Activated B cell treated with CpG ODN at 0.5 μM for 24 hours (primary cell): ENCODE results near the gene TMA7B. TPM values are rescaled to one million over a fixed set of nuclear protein-coding genes. Genes with fewer than 3 reads are reported as not detected.

Experiments used
- ATAC-seq: fragments of 200-7000 bp; cut with Tn5 transposase; one replicate; pipeline ENCODE4 v1.10.0; 2021; ENCODE audit warnings: low read depth, mild to moderate bottlenecking, moderate library complexity
- CTCF ChIA-PET: fragments of 350-600 bp; sonication (Branson Sonifier 250); formaldehyde crosslinking; loops from one replicate; lab custom pipeline; 2021; ENCODE audit warnings: antibody characterized with exemption; lab: Charles Lee
- POLR2A ChIA-PET: fragments of 350-600 bp; sonication (Branson Sonifier 250); formaldehyde crosslinking; loops from one replicate; lab custom pipeline; 2021; ENCODE audit warnings: antibody characterized with exemption; lab: Charles Lee
- DNase-seq: peaks from one replicate; pipeline ENCODE4 v3.0.0; 2022
- H3K27ac Mint-ChIP-seq: one replicate; pipeline ENCODE4 v1.8.0; 2020; ENCODE audit warnings: mixed read lengths
- H3K27me3 Mint-ChIP-seq: one replicate; pipeline ENCODE4 v1.8.0; 2021; ENCODE audit warnings: mixed read lengths
- H3K36me3 Mint-ChIP-seq: one replicate; pipeline ENCODE4 v1.8.0; 2021; ENCODE audit warnings: low read depth, mixed read lengths
- H3K4me1 Mint-ChIP-seq: one replicate; pipeline ENCODE4 v1.8.0; 2021; ENCODE audit warnings: mixed read lengths
- H3K4me3 Mint-ChIP-seq: one replicate; pipeline ENCODE4 v1.8.0; 2020; ENCODE audit warnings: mild to moderate bottlenecking, mixed read lengths
- H3K9me3 Mint-ChIP-seq: one replicate; pipeline ENCODE4 v1.8.0; 2020; ENCODE audit warnings: mixed read lengths
- intact Hi-C: fragments of 100-400 bp; cut with micrococcal nuclease; formaldehyde crosslinking; loops from one replicate; pipeline ENCODE4 v1.15.1; 2024
- total RNA-seq: library from RNA; stranded (reverse); gene quantifications from 2 replicates; pipeline ENCODE4 v1.2.3, GENCODE V29; 2022
- TF ChIP-seq, protein P1 (sequence below): fragments of 200-600 bp; IDR thresholded peaks from one replicate; pipeline ENCODE4 v1.8.0; 2022; ENCODE audit warnings: antibody characterized with exemption, mild to moderate bottlenecking

Gene TMA7B
- total RNA-seq, 1 donor from 2014 or later, result 0.58 TPM

DNA sequence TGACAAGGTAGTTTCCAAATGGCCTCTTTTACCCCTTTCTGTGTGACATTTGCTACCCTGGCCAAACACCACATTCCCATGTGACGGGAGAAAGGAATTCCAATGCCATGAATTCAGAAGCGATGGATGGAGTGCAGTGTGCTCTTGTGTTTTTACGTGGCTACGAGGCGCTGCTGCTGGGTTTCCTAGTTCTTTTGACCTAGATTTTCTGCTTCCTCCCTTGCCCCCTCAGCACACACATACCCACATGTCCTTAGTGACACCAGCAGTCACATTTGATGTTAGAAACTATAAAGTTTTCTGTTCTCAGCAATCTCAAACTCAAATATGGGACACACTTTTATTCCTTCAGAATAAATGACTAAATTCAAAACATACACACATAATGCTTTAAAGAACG lies 7.8 kb upstream of the TMA7B start:
- DNase-seq (no peak), ATAC-seq (no peak)
- no peaks in the 10 kb centered on the region for H3K27me3 Mint-ChIP-seq
- intact Hi-C loops, result no loop called here
- TF ChIP-seq, protein P1, sequence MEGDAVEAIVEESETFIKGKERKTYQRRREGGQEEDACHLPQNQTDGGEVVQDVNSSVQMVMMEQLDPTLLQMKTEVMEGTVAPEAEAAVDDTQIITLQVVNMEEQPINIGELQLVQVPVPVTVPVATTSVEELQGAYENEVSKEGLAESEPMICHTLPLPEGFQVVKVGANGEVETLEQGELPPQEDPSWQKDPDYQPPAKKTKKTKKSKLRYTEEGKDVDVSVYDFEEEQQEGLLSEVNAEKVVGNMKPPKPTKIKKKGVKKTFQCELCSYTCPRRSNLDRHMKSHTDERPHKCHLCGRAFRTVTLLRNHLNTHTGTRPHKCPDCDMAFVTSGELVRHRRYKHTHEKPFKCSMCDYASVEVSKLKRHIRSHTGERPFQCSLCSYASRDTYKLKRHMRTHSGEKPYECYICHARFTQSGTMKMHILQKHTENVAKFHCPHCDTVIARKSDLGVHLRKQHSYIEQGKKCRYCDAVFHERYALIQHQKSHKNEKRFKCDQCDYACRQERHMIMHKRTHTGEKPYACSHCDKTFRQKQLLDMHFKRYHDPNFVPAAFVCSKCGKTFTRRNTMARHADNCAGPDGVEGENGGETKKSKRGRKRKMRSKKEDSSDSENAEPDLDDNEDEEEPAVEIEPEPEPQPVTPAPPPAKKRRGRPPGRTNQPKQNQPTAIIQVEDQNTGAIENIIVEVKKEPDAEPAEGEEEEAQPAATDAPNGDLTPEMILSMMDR, result no peak
- CTCF ChIA-PET, result interaction anchor here (1.2 kb wide), 1 partner anchor 72 kb away, joined by 3 read pairs; no protein-coding TSS in a partner anchor
- H3K36me3 Mint-ChIP-seq, result peaks cover 10% of the 10 kb centered on the region
- H3K4me1 Mint-ChIP-seq, result peaks cover 67% of the 10 kb centered on the region
- no peaks in the 10 kb centered on the region for H3K9me3 Mint-ChIP-seq
- POLR2A ChIA-PET, result no interaction called here
- no peak overlapping the region for H3K27ac Mint-ChIP-seq
- no peak overlapping the region for H3K4me3 Mint-ChIP-seq

DNA sequence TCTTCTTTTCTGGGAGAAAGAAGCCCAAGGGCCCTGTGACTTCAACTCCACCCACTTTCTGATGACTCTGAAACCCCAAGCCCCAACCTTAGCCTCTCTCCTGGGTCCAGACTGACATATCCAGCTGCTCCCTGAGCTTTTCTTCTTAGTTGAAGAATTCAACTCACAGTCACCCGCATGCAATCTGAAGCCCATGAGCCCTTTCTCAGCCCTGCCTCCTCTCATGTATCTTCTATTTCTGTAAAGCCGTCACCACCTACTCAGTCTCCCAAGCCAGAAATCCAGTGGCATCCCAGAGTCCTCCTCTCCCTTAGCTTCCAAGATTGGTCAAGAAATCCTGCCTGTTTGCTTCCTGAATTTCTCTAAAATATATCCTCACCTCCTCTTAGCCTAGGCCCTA lies 7.1 kb upstream of the TMA7B start:
- DNase-seq, result no peak
- no peak for ATAC-seq
- POLR2A ChIA-PET, result no interaction called here
- TF ChIP-seq, protein P1, result no peak
- CTCF ChIA-PET, result interaction anchor here (1.2 kb wide), 1 partner anchor 71 kb away, joined by 3 read pairs; no protein-coding TSS in a partner anchor
- Mint-ChIP-seq H3K27ac (no peak overlapping the region), H3K4me1 (peaks cover 65% of the 10 kb centered on the region), H3K4me3 (no peak overlapping the region), H3K27me3 (peaks cover 2% of the 10 kb centered on the region), H3K9me3 (no peaks in the 10 kb centered on the region), H3K36me3 (peaks cover 14% of the 10 kb centered on the region)
- intact Hi-C loops, result no loop called here

DNA sequence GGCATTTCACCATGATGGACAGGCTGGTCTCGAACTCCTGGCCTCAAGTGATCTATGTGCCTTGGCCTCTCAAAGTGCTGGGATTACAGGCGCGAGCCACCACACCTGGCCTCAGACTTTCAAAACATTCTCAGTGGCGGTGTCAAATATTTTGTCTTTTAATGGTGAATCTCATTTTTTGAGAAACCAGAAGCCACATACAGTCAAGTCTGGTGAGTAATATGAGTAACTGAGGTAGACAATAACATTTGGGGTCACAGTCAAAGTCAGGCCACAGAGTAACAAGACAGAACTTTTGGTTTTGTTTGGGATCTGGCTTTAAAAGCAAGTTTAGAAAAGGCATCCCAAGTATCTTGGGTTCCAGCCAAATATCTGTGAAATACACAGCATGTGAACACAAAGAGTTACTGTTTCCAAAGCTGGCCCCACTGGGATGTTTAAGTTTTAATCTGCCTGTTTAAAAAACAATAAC lies 5.6 kb upstream of the TMA7B start:
- Mint-ChIP-seq H3K4me1 (peaks cover 60% of the 10 kb centered on the region), H3K27me3 (peaks cover 7% of the 10 kb centered on the region), H3K36me3 (peaks cover 19% of the 10 kb centered on the region), H3K27ac (no peak overlapping the region), H3K9me3 (no peaks in the 10 kb centered on the region), H3K4me3 (no peak overlapping the region)
- TF ChIP-seq, protein P1, result no peak
- ChIA-PET CTCF (no interaction called here), POLR2A (no interaction called here)
- DNase-seq (no peak), ATAC-seq (no peak)
- intact Hi-C loops, result no loop called here

DNA sequence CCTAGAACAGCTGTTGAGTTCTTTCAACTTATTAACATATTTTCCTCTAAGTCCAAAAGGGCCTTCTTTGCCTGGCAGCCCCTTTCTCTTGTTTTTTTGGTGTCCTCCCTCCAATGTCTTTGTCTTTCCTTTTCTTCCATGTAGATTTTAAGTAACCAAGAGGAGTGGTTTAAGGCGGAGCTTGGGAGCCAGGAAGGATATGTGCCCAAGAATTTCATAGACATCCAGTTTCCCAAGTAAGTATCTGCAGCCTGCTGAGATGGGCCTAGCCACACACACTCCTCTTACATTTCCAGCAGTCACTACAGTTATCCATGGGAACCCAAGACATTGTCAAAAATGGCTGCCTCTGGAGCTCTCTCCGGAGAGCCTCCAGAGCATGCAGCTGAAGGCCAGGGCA lies 4.5 kb upstream of the TMA7B start:
- Mint-ChIP-seq H3K27ac (no peak overlapping the region), H3K4me1 (peaks cover 50% of the 10 kb centered on the region), H3K4me3 (no peak overlapping the region), H3K27me3 (peaks cover 10% of the 10 kb centered on the region), H3K36me3 (peaks cover 28% of the 10 kb centered on the region), H3K9me3 (no peaks in the 10 kb centered on the region)
- ChIA-PET POLR2A (no interaction called here), CTCF (no interaction called here)
- no peak for DNase-seq
- intact Hi-C loops, result no loop called here
- ATAC-seq, result no peak
- TF ChIP-seq, protein P1, result no peak

DNA sequence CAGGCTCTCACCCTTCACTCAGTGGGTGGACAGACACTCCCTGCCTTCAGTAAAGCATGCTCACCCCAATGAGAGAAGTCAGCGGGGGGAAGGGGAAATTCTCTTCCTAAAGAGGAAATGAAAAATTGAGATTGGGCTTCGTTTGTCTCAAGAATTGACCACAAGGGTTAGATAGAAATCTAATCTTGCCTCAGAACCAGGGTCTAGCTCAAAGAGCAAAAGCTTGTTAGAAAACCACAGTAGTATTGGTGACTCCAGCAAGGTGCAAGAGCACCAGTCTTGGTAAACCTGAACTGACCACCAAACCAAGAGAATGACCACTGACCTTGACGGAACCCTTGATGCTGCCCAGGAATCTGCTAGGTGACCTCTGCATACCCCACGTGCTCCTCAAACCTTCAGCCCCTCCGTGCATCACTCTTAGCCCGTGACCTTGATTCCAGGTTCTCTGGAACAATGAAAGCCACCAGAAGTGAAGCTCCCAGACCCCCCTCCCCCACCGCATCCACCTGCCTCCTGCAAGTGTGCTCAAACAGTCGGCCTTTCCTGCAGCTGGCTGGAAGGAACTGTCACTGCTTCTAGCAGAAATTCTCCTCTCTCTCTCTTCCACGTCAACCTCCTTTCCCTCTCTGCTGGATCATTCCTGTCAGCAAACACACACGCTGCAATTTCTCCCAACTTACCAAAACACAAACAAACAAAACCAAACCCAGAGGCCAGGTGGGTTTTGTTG lies 3.1 kb upstream of the TMA7B start:
- Mint-ChIP-seq H3K27me3 (peaks cover 10% of the 10 kb centered on the region), H3K9me3 (no peaks in the 10 kb centered on the region), H3K27ac (no peak overlapping the region), H3K4me3 (no peak overlapping the region), H3K36me3 (peaks cover 40% of the 10 kb centered on the region), H3K4me1 (peaks cover 45% of the 10 kb centered on the region)
- ChIA-PET POLR2A (no interaction called here), CTCF (no interaction called here)
- DNase-seq, result no peak
- TF ChIP-seq, protein P1, result no peak
- intact Hi-C loops, result no loop called here
- peak; percentile 52 for ATAC-seq
